ENCODE data around the gene LSM14B.

The LSM14B gene

DNA sequence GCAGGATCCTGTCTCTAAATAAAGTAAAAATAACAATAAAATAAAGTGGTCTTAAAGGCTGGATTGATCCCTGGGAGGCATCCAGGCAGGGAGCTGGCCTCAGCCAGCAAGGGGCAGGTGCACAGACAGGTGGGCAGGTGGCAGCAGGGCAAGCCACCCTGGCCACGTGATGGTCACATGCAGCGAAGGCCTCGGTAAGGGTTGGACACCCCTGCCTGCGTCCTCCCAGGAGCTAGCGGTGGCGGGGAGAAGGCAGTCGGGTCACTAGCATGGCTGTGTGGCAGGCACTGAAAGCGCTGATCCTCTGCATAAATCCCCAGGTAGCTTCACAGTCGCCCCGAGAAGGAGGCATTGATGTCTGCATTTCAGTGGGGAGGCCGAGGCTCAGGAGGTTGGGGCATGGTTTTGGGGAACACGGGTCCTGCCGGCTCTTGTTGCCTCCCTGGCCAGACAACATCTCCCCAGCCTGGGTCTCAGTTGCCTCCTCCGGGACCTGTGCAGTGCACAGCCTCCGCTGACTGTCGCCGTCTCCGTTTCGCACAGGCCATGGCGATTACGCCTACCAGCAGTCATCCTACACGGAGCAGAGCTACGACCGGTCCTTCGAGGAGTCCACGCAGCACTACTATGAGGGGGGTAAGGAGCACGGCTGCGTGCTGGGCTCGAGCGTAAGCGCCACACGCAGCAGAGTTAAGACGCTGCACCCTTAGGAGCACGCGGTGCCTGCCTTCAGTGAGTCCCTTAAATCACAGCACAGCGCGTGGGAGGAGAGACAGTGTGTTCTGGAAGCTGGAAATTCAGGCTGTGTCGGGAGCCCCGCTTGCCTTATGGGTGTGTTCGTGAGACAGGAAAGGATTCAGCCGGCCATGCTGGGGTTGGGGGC lies 42.8 kb downstream of the LSM14B start:
- DNase-seq (ENCODE audit: low read depth) = no peak

DNA sequence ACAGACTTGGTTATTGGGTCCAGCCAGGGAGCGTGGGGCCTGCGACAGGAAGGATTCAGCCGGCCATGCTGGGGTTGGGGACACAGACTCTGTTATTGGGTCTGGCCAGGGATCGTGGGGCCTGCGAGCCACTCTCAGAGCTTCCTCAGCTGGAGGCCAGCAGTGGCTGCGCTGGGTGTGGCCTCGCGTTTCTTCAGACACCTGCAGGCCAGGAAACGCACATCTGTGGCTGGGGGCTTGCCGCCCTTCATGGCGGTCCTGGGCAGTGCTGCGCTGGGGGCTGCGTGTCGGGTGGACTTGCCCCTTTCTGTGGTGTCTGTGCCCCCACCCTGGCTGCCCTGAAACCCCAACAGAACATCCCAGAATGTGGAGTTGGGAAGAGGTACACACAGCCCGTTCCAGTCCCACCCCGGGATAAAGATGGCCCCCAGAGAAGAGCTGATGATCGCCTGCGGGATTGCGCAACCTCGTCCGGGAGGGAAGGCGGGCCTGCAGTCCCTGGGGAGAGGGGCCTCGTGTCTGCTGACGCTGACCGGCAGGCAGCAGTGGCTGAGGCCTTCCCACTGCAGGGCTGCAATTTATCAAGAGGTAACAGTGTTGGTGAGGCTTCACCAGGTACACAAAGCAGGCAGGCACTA lies 43.6 kb downstream of the LSM14B start:
- DNase-seq (ENCODE audit: low read depth) = no peak

DNA sequence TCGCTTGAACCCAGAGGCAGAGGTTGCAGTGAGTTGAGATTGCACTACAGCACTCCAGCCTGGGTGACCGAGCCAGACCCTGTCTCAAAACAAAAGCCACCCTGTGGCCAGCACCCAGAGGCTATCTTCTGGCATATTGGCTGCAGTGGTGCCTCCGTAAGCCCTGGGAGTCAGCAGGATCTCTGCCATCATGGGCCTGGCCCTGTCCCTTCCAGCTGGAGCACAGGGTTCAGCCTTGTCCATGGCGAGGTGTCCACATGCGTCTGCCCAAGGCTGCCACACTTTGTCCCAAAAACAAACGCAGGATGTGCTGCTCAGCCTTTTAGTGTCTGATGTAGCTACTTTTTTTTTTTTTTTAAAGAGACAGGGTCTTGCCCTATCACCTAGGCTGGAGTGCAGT lies 45.2 kb downstream of the LSM14B start:
- no peak for DNase-seq (ENCODE audit: low read depth)

DNA sequence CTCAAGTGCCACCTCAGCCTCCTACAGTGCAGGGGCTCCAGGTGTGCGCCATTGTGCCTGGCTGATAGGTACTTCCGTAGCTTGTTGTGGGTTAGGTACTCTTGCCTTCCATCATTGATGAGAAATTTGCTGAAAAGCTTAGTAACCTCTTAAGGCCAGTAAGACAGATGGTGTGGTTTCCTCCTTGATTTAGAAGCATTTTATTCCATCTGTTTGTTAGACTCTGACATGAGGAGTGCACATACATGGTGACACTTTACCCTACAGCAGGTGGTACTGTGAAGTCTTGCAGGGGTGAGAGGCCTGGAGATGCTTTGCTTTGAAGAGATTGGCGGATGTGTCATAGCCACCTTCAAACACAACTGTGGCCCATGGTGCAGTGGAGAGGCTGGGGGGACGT lies 45.8 kb downstream of the LSM14B start:
- no peak for DNase-seq (ENCODE audit: low read depth)

DNA sequence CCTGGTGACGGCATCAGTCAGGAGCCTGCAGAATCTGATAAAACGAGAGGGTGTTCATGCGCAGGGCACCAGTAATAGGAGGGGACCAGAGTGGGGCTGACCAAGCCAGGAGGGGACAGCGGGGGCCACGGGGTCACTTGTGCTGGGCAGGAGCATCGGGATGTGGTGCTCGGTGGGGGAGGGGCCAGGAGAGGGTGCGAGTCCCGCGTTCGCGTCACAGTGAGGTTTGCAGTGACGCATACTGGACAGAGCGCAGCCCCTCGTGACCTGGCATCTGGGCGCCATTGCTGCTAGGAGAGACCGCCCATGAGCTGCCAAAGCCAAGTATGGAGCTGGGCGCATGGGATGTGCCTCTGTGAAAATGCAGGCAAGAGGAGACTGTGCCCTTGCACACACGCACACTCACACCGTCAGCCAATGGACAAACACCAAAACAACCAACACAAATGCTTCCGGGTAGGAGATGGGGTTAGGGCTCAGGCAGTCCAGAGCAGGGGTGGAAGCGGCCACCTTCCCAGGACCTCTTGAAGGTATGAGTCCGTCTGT lies 46.7 kb downstream of the LSM14B start:
- DNase-seq (ENCODE audit: low read depth) = no peak

DNA sequence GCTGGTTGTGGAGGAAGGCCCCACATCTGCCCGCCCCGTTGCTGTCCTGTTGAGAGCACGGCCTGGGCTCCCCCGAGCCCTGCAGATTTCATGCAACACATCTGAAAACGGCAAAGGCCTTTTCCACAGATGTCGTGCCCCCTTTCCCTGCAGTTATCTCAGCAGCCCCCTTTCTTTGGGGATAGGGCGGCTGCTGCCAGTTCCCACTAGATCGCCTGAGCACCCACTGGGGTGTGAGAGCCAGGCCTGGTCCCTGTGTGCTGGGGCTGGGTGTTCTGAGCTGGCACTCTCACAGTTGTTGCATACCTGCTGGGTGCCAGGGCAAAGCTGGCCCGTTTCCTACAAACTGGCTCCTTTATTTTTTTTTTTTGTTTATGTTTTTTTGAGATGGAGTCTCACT lies 48.3 kb downstream of the LSM14B start:
- DNase-seq (ENCODE audit: low read depth) = no peak

DNA sequence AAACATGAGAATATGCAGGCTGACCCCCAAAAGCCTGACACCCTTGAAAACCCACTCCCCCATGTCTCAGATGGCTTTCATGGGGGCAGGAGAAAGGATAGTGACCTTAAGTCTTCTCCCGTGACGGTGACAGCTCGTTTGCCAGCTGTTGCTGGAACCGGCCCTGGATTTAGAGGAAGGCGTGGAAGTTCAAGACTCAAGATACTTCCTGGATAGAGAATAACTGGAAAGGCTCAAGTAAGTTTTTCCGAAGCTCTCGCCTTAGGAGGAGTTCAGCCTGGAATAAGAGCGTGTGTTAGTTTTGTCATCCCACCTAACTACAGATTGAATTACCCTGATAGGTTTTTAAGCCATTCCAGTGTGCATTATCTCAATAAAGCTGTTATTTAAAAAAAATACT lies 49.0 kb downstream of the LSM14B start:
- no peak for DNase-seq (ENCODE audit: low read depth)

DNA sequence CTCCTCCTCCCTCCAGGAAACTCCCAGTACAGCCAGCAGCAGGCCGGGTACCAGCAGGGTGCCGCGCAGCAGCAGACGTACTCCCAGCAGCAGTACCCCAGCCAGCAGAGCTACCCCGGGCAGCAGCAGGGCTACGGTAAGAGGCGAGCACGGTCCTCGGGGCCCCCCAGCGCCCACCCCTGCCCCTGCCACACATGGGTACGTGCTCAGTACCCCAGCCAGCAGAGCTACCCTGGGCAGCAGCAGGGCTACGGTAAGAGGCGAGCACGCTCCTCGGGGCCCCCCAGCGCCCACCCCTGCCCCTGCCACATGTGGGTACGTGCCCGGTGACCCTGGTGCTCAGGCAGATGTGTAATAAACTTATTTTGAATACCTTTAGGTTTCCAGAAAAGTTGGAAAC lies 50.4 kb downstream of the LSM14B start:
- DNase-seq (ENCODE audit: low read depth) = no peak

DNA sequence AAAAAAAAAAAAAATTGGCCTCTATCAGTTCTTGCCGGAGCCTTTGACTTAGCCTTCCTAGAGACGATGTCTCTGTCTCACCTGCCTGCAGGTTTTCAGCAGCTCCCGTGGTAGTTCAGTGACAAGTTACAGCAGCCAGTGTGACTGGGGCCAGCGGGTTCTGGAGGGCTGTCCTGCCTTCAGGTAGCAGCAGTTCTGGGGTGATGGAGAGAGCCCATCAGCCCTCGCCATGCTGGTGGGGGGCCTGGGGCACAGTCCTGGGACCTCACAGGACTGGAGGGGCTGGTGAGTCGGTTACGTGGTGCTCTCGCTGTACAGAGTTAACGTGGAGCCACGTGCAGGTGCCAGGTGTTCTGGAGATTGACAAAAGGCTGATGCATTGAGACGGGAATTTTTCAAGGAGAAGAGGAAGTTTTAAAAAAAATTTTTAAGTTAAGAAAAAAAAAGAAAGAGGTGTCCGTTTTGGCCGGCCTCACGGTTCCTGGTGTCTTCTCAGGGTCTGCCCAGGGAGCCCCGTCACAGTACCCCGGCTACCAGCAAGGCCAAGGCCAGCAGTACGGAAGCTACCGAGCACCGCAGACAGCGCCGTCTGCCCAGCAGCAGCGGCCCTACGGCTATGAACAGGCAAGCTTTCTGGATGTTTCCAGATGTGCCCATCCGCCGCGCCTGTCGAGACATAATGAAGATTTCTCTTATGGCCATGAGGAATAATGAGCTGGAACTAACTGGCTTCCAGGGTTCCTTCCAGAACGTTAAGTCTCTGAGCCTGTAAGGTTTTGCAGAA lies 51.9 kb downstream of the LSM14B start:
- DNase-seq (ENCODE audit: low read depth) = no peak

DNA sequence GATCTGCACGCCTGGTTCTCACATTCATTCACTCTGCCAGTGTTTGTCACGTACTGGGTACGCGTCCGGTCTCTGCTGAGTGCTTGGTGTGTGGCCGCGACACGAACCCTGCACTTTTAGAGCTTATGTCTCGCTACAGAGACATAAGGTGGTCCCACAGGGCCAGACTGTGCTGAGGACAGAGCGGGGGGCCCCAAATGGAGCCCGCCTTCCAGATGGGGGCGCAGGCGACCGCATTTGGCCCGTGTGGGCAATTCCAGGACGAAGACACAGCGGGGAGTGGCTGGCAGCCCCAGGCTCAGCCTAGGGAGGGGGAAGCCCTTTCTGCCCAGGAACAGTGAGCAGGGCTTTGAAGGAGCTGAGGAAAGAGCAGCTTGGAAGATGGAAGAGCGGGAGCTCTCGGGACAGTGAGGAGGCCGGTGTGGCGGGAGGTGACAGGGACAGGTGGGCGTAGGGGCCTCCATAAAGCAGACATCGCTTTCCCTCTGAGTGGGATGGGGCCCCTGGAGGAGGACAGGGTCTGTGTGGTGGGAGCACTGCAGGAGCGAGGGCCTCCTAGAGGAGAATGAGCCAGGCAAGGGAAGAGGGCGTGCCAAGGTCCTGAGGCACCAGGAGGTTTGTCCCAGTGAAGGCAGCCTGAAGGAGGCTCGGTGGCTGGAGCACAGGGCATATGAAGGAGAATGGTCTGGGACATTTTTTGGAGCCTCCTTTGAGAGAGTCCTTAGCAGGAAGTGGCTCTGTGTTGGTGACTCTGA lies 52.8 kb downstream of the LSM14B start:
- DNase-seq (ENCODE audit: low read depth) = no peak

DNA sequence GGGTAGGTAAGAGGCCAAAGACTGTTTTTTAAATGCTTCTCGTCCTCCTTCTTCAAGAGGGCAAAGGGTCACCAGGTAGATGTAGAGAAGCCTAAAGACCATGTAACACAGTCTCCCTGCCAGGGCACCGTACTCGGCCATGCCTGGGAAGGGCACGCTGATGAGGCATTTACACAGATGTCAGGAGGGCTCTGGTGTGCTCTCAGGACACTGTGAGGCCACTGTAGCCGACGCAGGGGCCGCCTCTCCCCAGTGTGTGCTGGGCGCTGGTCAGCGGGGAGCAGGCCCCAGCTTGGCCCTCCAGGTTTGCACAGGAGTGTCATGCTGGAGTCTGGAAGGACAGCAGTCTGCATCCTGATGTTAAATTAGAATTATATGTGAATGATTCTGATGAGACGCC lies 53.4 kb downstream of the LSM14B start:
- DNase-seq (ENCODE audit: low read depth) = no peak

DNA sequence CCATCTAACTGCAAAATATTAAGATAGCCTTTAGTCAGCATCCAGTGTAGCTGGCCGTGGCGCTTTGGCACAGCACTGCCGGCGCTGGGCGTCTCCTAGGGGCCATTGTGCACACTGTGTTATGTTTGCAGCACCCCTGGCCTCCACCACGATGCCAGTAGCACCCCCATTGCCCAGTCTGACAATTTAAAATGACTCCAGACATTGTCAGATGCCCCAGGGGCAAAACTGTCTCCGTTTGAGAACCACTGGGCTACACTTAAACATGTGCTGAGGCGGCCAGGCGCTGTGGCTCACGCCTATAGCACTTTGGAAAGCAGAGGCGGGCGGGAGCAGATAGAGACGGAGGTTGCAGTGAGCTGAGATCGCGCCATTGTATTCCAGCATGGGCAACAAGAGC lies 54.6 kb downstream of the LSM14B start:
- no peak for DNase-seq (ENCODE audit: low read depth)

DNA sequence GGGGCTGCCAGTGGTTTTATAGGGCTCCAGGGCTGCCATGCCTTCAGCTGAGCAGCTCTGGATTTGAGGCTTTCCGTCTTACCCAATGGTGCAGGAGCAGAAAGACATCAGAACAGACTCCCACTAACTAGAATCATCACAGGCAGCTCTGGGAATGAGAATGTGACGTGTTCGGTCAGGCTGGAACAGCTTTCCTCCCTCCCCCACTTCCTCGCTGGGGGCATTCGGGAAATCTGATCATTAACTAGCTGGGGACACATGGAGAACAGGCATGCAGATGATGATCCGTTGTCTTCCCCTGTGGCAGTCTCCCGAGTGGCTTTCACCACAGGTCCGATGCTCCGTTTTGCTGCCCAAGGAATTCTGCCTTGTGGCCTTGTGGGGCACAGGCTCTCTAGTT lies 55.0 kb downstream of the LSM14B start:
- DNase-seq (ENCODE audit: low read depth) = no peak

DNA sequence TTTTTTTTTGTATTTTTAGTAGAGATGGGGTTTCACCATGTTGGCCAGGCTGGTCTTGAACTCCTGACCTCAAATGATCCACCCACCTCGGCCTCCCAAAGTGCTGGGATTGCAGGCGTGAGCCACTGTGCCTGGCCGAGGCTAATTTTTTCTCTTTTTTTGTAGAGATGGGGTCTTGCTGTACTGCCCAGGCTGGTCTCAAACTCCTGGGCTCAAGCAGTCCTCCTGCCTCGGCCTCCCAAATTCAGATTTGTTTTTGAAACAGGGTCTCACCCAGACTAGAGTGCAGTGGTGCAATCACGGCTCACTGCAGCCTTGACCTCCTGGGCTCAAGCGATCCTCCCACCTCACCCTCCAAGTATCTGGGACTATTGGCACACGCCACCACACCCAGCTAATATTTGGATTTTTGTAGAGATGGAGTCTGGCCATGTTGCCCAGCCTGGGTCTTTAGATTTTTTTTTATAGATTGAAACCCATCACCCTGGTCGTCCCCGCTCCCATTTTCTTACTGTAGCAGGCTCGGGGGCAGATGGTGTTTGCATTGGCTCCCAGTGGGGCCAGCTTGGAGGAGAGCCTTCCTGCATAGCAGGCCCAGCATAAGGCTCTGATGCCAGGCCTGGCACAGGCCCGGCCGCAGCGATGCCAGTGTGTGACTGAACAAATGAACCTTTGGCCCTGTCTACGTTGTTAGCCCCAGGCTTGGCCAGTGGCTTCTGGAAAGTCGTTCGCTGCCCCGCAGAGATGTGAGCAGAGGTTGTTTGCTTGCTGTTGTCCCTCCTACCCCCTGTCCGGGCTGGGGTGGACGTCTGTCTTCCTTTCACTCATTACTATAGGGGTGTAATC lies 56.3 kb downstream of the LSM14B start:
- no peak for DNase-seq (ENCODE audit: low read depth)

DNA sequence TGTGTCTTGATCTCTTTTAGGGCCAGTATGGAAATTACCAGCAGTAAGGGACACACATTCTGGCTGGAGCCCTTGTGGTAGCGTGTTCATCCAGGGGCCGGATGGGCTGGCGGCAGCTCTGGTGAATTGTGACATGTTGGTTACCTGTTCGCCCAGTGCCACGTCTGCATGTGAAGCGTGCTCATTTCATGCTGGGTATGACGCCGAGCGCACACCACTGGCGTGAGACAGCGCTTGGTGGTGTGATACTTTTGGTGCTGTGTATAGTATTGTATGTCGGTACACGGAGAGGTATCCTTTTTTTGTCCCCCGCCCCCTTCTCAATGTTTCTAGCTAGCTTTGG lies 56.9 kb downstream of the LSM14B start:
- no peak for DNase-seq (ENCODE audit: low read depth)

DNA sequence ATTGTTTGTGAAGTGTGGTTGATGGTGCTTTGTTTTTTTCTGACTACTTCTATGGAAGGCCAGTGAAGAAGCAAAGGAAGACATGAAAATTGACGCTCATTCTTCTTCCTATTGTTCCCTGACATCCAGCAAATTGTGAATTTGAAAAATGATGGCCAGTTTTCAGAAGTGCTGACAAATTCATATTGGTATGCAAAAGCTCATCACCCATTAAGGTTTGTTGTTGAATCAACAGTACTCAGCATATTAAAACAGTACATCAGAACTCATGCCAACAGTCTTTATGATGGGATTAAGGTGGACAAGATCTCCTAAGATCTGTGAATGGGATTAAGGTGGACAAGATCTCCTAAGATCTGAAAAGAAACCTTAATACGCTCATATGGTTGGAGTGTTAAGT lies 59.5 kb downstream of the LSM14B start:
- no peak for DNase-seq (ENCODE audit: low read depth)

DNA sequence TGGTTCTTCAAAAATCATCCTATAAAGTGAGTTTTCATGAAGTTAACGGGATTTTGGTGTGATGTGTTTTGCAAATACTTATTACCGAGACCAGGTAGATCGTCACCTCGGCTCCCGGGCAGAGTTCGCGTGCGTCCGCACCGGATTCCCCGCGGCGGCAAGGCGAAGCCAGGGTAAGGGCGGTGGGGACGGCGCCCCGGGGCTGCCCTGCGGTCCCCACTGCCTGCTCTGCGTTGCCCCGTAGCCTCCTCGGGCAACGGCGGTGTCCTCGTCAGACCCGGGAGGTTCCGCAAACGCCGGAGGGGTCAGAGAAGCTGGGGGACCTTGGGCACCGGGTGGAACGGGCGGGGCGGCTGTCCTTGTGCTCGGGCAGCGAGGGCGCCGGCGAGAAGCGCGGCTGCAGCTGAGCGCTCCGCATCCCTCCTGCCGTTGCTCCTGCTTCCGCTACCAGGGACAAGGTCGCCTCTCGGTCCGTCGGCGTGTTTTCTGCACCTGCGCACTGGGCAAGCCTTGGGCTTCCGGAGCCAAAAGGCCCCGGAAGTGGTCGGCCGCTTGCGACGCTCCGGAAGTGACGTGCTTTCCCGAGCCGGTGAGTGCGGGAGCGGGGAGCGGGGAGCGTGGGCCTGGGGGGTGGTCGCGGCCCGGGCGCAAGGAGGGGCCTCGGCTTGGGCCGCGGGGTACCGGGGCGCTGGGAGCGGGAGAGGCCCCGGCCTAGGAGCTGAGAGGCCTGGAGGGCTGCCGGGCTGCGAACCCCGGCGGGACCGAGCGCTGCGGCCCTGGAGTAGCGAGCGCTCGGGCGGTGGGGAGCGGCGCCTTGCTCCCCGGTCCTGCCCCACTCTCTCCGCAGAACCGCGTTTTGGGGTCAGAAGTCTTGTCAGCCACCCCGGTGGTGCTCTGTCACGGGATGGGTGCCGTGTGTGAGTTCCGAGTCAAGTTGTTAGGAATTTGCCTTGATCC lies 60.5 kb downstream of the LSM14B start, which contains the start of gene MTG2:
TSS of gene MTG2 (plus strand) at position 560 of the 957 bp plus-strand sequence. CDS start 10,393 bp downstream, outside the sequence.
- peak; percentile 81 for DNase-seq (ENCODE audit: low read depth)

DNA sequence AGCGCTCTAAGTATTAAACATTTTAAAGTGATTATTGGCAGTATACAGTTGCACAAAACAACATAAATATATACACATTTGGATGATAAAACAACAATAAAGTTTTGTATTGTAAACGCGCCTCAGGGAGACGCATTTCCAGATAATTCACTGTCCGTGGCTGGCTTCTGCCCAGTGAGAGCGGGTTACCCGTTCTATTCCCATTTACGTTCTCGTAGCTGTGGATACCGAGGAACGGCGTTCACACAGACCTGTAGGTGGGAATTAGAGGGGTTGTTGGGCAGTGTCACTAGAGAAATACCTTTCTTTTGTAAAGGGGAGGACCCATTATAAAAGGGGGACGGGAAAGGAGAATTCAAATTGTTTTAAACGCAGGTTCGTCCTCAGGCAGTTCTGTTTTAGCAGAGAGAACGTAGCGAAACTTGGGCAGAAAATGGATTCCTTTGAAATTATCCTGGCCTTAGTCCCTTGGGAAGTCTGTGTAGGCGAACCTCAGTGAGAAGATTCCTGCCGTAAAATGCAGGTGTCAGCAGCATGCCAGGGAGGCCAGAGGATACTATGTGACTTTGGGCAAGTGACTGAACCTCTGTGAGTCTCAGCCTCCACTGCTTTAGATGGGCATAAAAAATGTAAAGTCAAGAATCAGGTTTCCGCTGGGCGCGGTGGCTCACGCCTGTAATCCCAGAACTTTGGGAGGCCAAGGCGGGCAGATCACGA lies 61.3 kb downstream of the LSM14B start:
- DNase-seq (ENCODE audit: low read depth) = no peak
